ENCODE data around the gene STPG4. TPM values are rescaled to one million over a fixed set of nuclear protein-coding genes. Genes with fewer than 3 reads are reported as not detected.
A peak's percentile ranks its signal among the peaks of the same experiment; 100 is the strongest.

The STPG4 gene
- total and polyA plus RNA-seq, 4 donors: 0.06 to 1.0 (median 0.20) TPM

- WGBS, 2 donors: 50 to 59% methylated on average over 6 of the region's 6 CpGs
- no peak for ATAC-seq (ENCODE audit: insufficient read depth, low FRiP score)
- Histone ChIP-seq H3K4me1 (ENCODE audit: control insufficient read depth in 5 of 5, insufficient read depth in 5 of 5, low read length in 5 of 5) (peaks cover 16 to 51% (median 21%) of the 10 kb centered on the region in 5 donors), H3K36me3 (ENCODE audit: control insufficient read depth in 4 of 4, insufficient read depth in 4 of 4, low read length in 4 of 4) (no peaks in the 10 kb centered on the region), H3K4me3 (no peak overlapping the region), H3K9me3 (ENCODE audit: control insufficient read depth in 4 of 4, insufficient read depth in 3 of 4, low read length in 3 of 4) (no peaks in the 10 kb centered on the region), H3K27ac (ENCODE audit: low read depth in 1 of 2, low read length in 1 of 2) (peak overlapping the region in 1 of 2 donors; percentile 83), H3K9ac (ENCODE audit: insufficient read depth in 1 of 2, low read length in 2 of 2) (no peak overlapping the region), H3K27me3 (ENCODE audit: control insufficient read depth in 3 of 3, insufficient read depth in 3 of 3, low read length in 2 of 3) (no peaks in the 10 kb centered on the region)
- TF ChIP-seq CTCF (IDR thresholded peaks at IDR 0.05; ENCODE audit: control extremely low read depth, extremely low read depth): no peak
- peak in 1 of 3 donors; percentile 36 for DNase-seq
These were observed 66.0 kb downstream of the STPG4 start for GRCh38 chr2:47089083-47089464.

- Histone ChIP-seq H3K36me3 (ENCODE audit: control insufficient read depth in 4 of 4, insufficient read depth in 4 of 4, low read length in 4 of 4) (no peaks in the 10 kb centered on the region), H3K27me3 (ENCODE audit: control insufficient read depth in 3 of 3, insufficient read depth in 3 of 3, low read length in 2 of 3) (no peaks in the 10 kb centered on the region), H3K9me3 (ENCODE audit: control insufficient read depth in 4 of 4, insufficient read depth in 3 of 4, low read length in 3 of 4) (no peaks in the 10 kb centered on the region), H3K4me1 (ENCODE audit: control insufficient read depth in 5 of 5, insufficient read depth in 5 of 5, low read length in 5 of 5) (peaks cover 16 to 57% (median 26%) of the 10 kb centered on the region in 5 donors), H3K9ac (ENCODE audit: insufficient read depth in 1 of 2, low read length in 2 of 2) (no peak overlapping the region), H3K27ac (ENCODE audit: low read depth in 1 of 2, low read length in 1 of 2) (peak overlapping the region in 1 of 2 donors; percentile 83), H3K4me3 (no peak overlapping the region)
- ATAC-seq (ENCODE audit: insufficient read depth, low FRiP score): no peak
- no peak for TF ChIP-seq CTCF (IDR thresholded peaks at IDR 0.05; ENCODE audit: control extremely low read depth, extremely low read depth)
- 47 to 55% methylated on average over 5 of the region's 5 CpGs for WGBS, 2 donors
- peak; percentile 75 to 94 (median 92) for DNase-seq
These were observed 66.6 kb downstream of the STPG4 start for GRCh38 chr2:47088371-47089082.

GRCh38 chr2:47087051-47087450 is 68.1 kb downstream of the STPG4 start:
- H3K9ac ChIP-seq (ENCODE audit: insufficient read depth in 1 of 2, low read length in 2 of 2): no peak overlapping the region
- no peaks in the 10 kb centered on the region for H3K36me3 ChIP-seq (ENCODE audit: control insufficient read depth in 4 of 4, insufficient read depth in 4 of 4, low read length in 4 of 4)
- 86 to 88% methylated on average over 3 of the region's 3 CpGs for WGBS, 2 donors
- no peaks in the 10 kb centered on the region for H3K27me3 ChIP-seq (ENCODE audit: control insufficient read depth in 3 of 3, insufficient read depth in 3 of 3, low read length in 2 of 3)
- H3K4me3 ChIP-seq: no peak overlapping the region
- no peak for TF ChIP-seq CTCF (IDR thresholded peaks at IDR 0.05; ENCODE audit: control extremely low read depth, extremely low read depth)
- H3K9me3 ChIP-seq (ENCODE audit: control insufficient read depth in 4 of 4, insufficient read depth in 3 of 4, low read length in 3 of 4): no peaks in the 10 kb centered on the region
- peaks cover 16 to 61% (median 31%) of the 10 kb centered on the region in 5 donors for H3K4me1 ChIP-seq (ENCODE audit: control insufficient read depth in 5 of 5, insufficient read depth in 5 of 5, low read length in 5 of 5)
- DNase-seq (no peak), ATAC-seq (ENCODE audit: insufficient read depth, low FRiP score) (no peak)
- peak overlapping the region; percentile 5 to 43 for H3K27ac ChIP-seq (ENCODE audit: low read depth in 1 of 2, low read length in 1 of 2)

Measured in lung (tissue), 12 donors.